CD4-positive, alpha-beta T cell (primary cell): ENCODE data around the gene SERPINA12. TPM values are rescaled to one million over a fixed set of nuclear protein-coding genes. Genes with fewer than 3 reads are reported as not detected.

ENCODE experiments used
- ATAC-seq: fragments of 200-7000 bp; cut with Tn5 transposase; one replicate; pipeline ENCODE4 v1.10.0; 2022; ENCODE audit warnings: mild to moderate bottlenecking; ENCODE audit not compliant: poor library complexity
- CTCF ChIA-PET: fragments of 350-600 bp; sonication (Branson Sonifier 250); formaldehyde crosslinking; loops from one replicate; lab custom pipeline; 2021; ENCODE audit warnings: antibody characterized with exemption, inconsistent platforms; lab: Charles Lee
- POLR2A ChIA-PET: fragments of 350-600 bp; sonication (Branson Sonifier 250); formaldehyde crosslinking; loops from one replicate; lab custom pipeline; 2021; ENCODE audit warnings: antibody characterized with exemption, inconsistent platforms; lab: Charles Lee
- DNase-seq, 14 experiments: peaks; one replicate each; pipeline ENCODE4 v3.0.0-alpha.2; 2013 to 2020; ENCODE audit warnings: mixed read lengths in 2 of 14
- H3K27ac ChIP-seq, 2 donors: one replicate each; pipeline versions ENCODE4 v1.5.1 to v1.7.0; 2013; ENCODE audit warnings: low read length in 2 of 2, low read depth in 1 of 2, mild to moderate bottlenecking in 1 of 2
- H3K27me3 ChIP-seq, 2 experiments: 1 replicate in 1 of 2; 2 replicates in 1 of 2; pipeline versions ENCODE4 v1.6.1 to v1.7.0; 2013; ENCODE audit warnings: low read length in 2 of 2, control low read depth in 1 of 2, mild to moderate bottlenecking in 1 of 2, moderate library complexity in 1 of 2; ENCODE audit not compliant: insufficient read depth in 2 of 2, control insufficient read depth in 1 of 2
- H3K36me3 ChIP-seq: one replicate; pipeline ENCODE4 v1.6.1; 2013; ENCODE audit warnings: low read length, control low read depth; ENCODE audit not compliant: insufficient read depth
- H3K4me1 ChIP-seq: one replicate; pipeline ENCODE4 v1.6.1; 2013; ENCODE audit warnings: low read length, control low read depth; ENCODE audit not compliant: insufficient read depth
- H3K4me3 ChIP-seq: one replicate; pipeline ENCODE4 v1.5.1; 2013; ENCODE audit warnings: mild to moderate bottlenecking, low read length, moderate library complexity
- H3K9me3 ChIP-seq, 2 experiments: 1 replicate in 1 of 2; 2 replicates in 1 of 2; pipeline versions ENCODE4 v1.6.1 to v1.7.0; 2013; ENCODE audit warnings: low read length in 2 of 2, mild to moderate bottlenecking in 2 of 2, control low read depth in 1 of 2, moderate library complexity in 1 of 2; ENCODE audit not compliant: control insufficient read depth in 1 of 2, insufficient read depth in 1 of 2
- H3K27ac Mint-ChIP-seq: one replicate; pipeline ENCODE4 v1.8.0; 2020; ENCODE audit warnings: mixed read lengths
- H3K27me3 Mint-ChIP-seq: one replicate; pipeline ENCODE4 v1.8.0; 2021; ENCODE audit warnings: mixed read lengths
- H3K36me3 Mint-ChIP-seq: one replicate; pipeline ENCODE4 v1.8.0; 2021; ENCODE audit warnings: low read depth, mixed read lengths
- H3K4me1 Mint-ChIP-seq: one replicate; pipeline ENCODE4 v1.8.0; 2021; ENCODE audit warnings: low read depth, mixed read lengths
- H3K4me3 Mint-ChIP-seq: one replicate; pipeline ENCODE4 v1.8.0; 2020; ENCODE audit warnings: mild to moderate bottlenecking, mixed read lengths
- H3K9me3 Mint-ChIP-seq: one replicate; pipeline ENCODE4 v1.8.0; 2020; ENCODE audit warnings: mixed read lengths
- CTCF ChIP-seq: fragments of 200-600 bp; IDR thresholded peaks from one replicate; pipeline ENCODE4 v1.8.0; 2022; ENCODE audit warnings: antibody characterized with exemption, mild to moderate bottlenecking
- intact Hi-C, 2 experiments: fragments of 100-400 bp; cut with DNase I in 1 of 2; cut with micrococcal nuclease in 1 of 2; formaldehyde crosslinking; loops; one replicate each; pipeline versions ENCODE4 v1.15.1 to v1.9.0; 2023 to 2025; cut with DNase I, micrococcal nuclease
- total RNA-seq, 174 experiments: library from RNA in 2 of 174; stranded (reverse) in 2 of 174; gene quantifications; one replicate each; pipeline ENCODE4 v1.2.3 and lab custom pipeline; 2021 to 2026

Gene SERPINA12
- total RNA-seq, 2 experiments from 2014 or later = not detected

- ChIA-PET POLR2A (no interaction called here), CTCF (no interaction called here)
- Histone ChIP-seq H3K4me3 (no peak overlapping the region), H3K4me1 (peaks cover 7% of the 10 kb centered on the region), H3K9me3 (no peaks in the 10 kb centered on the region), H3K27me3 (peaks cover 5 to 17% of the 10 kb centered on the region in 2 experiments), H3K27ac (no peak overlapping the region), H3K36me3 (no peaks in the 10 kb centered on the region)
- intact Hi-C loops = loop anchor here in 1 of 2 experiments (5.0 kb wide), 1 partner anchor 452 kb away; no protein-coding TSS in a partner anchor
- no peak overlapping the region for H3K4me3 Mint-ChIP-seq
- H3K27me3 Mint-ChIP-seq = peaks cover 27% of the 10 kb centered on the region
- TF ChIP-seq CTCF = no peak
- H3K27ac Mint-ChIP-seq = no peak overlapping the region
- ATAC-seq (no peak), DNase-seq (no peak)
- H3K9me3 Mint-ChIP-seq = no peaks in the 10 kb centered on the region
- no peaks in the 10 kb centered on the region for H3K36me3 Mint-ChIP-seq
- peaks cover 6% of the 10 kb centered on the region for H3K4me1 Mint-ChIP-seq
These were observed 19.9 kb downstream of the SERPINA12 start for GRCh38 chr14:94489336-94489735.

GRCh38 chr14:94486883-94487282 lies 22.4 kb downstream of the SERPINA12 start:
- Mint-ChIP-seq H3K36me3 (no peaks in the 10 kb centered on the region), H3K4me1 (peaks cover 6% of the 10 kb centered on the region), H3K4me3 (no peak overlapping the region), H3K9me3 (no peaks in the 10 kb centered on the region), H3K27ac (no peak overlapping the region), H3K27me3 (peaks cover 27% of the 10 kb centered on the region)
- ChIA-PET CTCF (interaction anchor here (1.5 kb wide), 1 partner anchor 10 kb away, joined by 11 read pairs; the partner anchor contains the start of gene SERPINA9), POLR2A (interaction anchor here (1.2 kb wide), 1 partner anchor 406 kb away, joined by 3 read pairs; the partner anchor contains the start of genes DDX24 and IFI27L1)
- ATAC-seq = no peak
- TF ChIP-seq CTCF = no peak
- no peak overlapping the region for H3K4me3 ChIP-seq
- DNase-seq = no peak
- intact Hi-C loops = loop anchor here (1.0 to 5.0 kb wide), 3 partner anchors 132 to 450 kb away; no protein-coding TSS in a partner anchor
- no peaks in the 10 kb centered on the region for H3K36me3 ChIP-seq
- no peak overlapping the region for H3K27ac ChIP-seq
- peaks cover 7% of the 10 kb centered on the region for H3K4me1 ChIP-seq
- H3K27me3 ChIP-seq = peaks cover 7 to 17% of the 10 kb centered on the region in 2 experiments
- no peaks in the 10 kb centered on the region for H3K9me3 ChIP-seq

GRCh38 chr14:94485944-94486841 lies 23.1 kb downstream of the SERPINA12 start:
- CTCF ChIA-PET = interaction anchor here (0.7 to 1.5 kb wide), 4 partner anchors 9 to 450 kb away, joined by 3 to 11 read pairs (median 4); partner anchors contain the start of gene SERPINA9
- DNase-seq (peak in 12 of 14 experiments; percentile 9 to 57 (median 24)), ATAC-seq (peak; percentile 51)
- H3K9me3 Mint-ChIP-seq = no peaks in the 10 kb centered on the region
- intact Hi-C loops = loop anchor here (1.0 to 5.0 kb wide), 3 partner anchors 131 to 449 kb away; no protein-coding TSS in a partner anchor
- H3K27ac Mint-ChIP-seq = no peak overlapping the region
- TF ChIP-seq CTCF = peak; percentile 91
- POLR2A ChIA-PET = interaction anchor here (1.2 kb wide), 1 partner anchor 405 kb away, joined by 3 read pairs; the partner anchor contains the start of genes DDX24 and IFI27L1
- Histone ChIP-seq H3K27ac (no peak overlapping the region), H3K9me3 (no peaks in the 10 kb centered on the region), H3K4me1 (peaks cover 7% of the 10 kb centered on the region), H3K27me3 (peaks cover 9 to 17% of the 10 kb centered on the region in 2 experiments), H3K36me3 (no peaks in the 10 kb centered on the region), H3K4me3 (no peak overlapping the region)
- H3K4me3 Mint-ChIP-seq = no peak overlapping the region
- H3K27me3 Mint-ChIP-seq = peaks cover 27% of the 10 kb centered on the region
- peaks cover 6% of the 10 kb centered on the region for H3K4me1 Mint-ChIP-seq
- H3K36me3 Mint-ChIP-seq = no peaks in the 10 kb centered on the region
